NCI-H146 (cell line): ENCODE data around the gene INVS.
"Not testable (repeated sequence)": the region's sequence is repeated elsewhere in the genome, so short reads cannot be mapped to it uniquely, and the experiment has no call there.

Experiments
- DNase-seq: peaks from one replicate; lab custom pipeline; 2025; lab: John Stamatoyannopoulos, UW

INVS gene

GRCh38 chr9:100322954-100323536, 224.0 kb downstream of the INVS start:
- DNase-seq: peak; percentile 10

GRCh38 chr9:100324594-100325200, 225.7 kb downstream of the INVS start:
- DNase-seq: peak; percentile 1

GRCh38 chr9:100338736-100339135, 239.7 kb downstream of the INVS start:
- not testable (repeated sequence) for DNase-seq

GRCh38 chr9:100340224-100340623, 241.2 kb downstream of the INVS start:
- no peak for DNase-seq

- DNase-seq: no peak
Observed at GRCh38 chr9:100341889-100342288, 242.8 kb downstream of the INVS start.

- DNase-seq: no peak
Observed at GRCh38 chr9:100346836-100347235, 247.8 kb downstream of the INVS start.

- no peak for DNase-seq
Observed at GRCh38 chr9:100350188-100350587, 251.1 kb downstream of the INVS start.
